Measurements from ENCODE around the gene RSPH10B2. TPM values are rescaled to one million over a fixed set of nuclear protein-coding genes. Genes with fewer than 3 reads are reported as not detected.
A peak's percentile ranks its signal among the peaks of the same experiment; 100 is the strongest.
"Not testable (repeated sequence)": the region's sequence is repeated elsewhere in the genome, so short reads cannot be mapped to it uniquely, and the experiment has no call there.

The RSPH10B2 gene
- total RNA-seq, 2 experiments from 2014 or later = 0.63 TPM

DNA sequence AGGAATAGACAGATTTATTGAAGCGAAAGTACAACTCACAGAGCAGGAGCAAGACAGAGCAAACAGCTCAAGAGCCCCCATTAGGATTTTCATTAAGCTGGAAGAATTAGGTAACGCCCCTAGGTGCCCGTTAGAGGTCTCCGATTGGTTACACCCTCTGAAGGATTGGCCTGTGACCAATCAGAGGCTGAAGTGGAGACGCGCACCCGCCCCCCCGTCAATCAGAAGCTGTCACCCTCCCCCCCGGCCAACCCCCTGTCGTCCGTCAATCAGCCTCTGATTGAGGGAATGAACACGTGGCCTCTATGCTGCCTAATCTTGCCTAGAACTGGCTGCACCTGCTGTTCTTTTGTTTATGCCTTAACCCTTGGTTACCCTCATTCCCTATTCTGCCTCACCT, 73.3 kb downstream of the RSPH10B2 start:
- H3K27ac Mint-ChIP-seq; DNase-seq; H3K4me1 Mint-ChIP-seq (ENCODE audit: low read depth); POLR2A ChIA-PET; H3K9me3 Mint-ChIP-seq; H3K27me3 Mint-ChIP-seq; intact Hi-C loops (cut with micrococcal nuclease); H3K36me3 Mint-ChIP-seq (ENCODE audit: low read depth); CTCF ChIA-PET; ATAC-seq: not testable (repeated sequence)
- H3K4me3 Mint-ChIP-seq = peak overlapping the region; percentile 59

DNA sequence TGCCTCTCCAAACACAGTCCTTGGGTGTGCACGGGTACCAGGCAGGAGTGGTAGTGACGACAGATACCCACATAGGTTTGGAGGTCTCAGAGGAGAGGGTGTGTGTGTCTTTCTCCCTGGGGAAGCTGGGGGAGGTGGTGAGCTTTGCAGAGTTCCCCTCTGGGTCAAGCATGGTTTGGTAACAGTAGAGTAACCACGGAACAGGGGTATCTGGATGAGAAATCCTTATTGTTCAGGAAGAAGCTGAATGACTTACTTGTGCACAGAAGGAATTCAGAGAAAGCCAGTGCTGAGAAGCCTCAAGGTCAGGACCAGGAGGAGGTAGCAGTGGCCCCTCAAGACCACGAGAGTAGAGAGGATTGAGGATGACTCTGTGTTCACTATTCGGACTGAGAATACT, 75.7 kb downstream of the RSPH10B2 start:
- H3K27ac Mint-ChIP-seq; H3K27me3 Mint-ChIP-seq; POLR2A ChIA-PET; DNase-seq; H3K36me3 Mint-ChIP-seq (ENCODE audit: low read depth); H3K4me3 Mint-ChIP-seq; H3K4me1 Mint-ChIP-seq (ENCODE audit: low read depth); intact Hi-C loops (cut with micrococcal nuclease); CTCF ChIA-PET; ATAC-seq; H3K9me3 Mint-ChIP-seq: not testable (repeated sequence)

DNA sequence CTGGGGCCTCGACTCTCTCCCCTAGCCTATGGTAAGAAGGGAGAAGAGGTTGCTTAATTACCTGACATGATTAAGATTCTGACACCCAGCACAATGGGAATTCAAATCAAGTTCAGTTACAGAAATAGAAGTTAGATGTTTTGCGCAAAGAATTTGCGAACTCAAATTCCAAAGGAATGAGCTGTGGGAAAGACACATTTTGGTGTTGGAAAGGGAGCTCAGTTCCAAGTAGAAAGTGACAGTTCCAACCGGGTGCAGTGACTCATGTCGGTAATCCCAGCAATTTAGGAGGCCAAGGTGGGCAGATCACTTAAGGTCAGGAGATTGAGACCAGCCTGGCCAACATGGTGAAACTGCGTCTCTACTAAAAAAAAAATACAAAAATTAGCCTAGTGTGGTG, 76.1 kb downstream of the RSPH10B2 start:
- intact Hi-C loops (cut with micrococcal nuclease); CTCF ChIA-PET; H3K36me3 Mint-ChIP-seq (ENCODE audit: low read depth); H3K27me3 Mint-ChIP-seq; DNase-seq; H3K4me3 Mint-ChIP-seq; POLR2A ChIA-PET; H3K27ac Mint-ChIP-seq; H3K9me3 Mint-ChIP-seq; H3K4me1 Mint-ChIP-seq (ENCODE audit: low read depth); ATAC-seq: not testable (repeated sequence)

DNA sequence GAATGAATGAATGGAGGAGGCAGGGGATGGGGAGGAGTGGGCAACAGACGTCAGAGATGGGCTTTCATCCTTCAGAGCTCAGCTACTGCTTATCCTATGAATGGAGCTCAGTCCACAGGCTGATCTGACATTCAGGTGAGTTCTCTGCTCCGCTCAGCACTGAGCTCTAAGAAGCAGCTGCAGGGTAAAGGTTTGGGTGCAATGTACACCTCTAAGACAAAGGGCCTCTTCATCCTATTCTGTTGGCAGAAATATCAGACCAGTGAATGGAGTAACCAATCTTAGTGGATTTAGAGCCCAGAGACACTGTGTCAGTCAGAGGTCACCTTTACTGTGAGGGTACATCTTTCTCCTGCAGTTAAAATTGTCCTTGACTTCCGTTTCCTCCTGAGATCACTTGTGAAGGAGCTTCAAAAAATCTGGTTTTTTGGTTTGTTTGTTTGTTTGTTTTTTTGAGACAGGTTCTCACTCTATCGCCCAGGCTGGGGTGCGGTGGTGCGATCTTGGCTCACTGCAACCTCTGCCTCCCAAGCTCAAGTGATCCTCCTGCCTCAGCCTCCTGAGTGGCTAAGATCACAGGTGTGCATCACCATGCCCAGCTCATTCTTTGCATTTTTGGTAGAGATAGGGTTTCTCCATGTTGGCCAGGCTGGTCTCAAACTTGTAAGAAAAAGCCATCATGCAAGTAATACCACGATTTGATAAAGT, 77.3 kb downstream of the RSPH10B2 start:
- intact Hi-C loops (cut with micrococcal nuclease) = no loop called here
- ChIA-PET CTCF (no interaction called here), POLR2A (no interaction called here)
- TF ChIP-seq, protein P1, sequence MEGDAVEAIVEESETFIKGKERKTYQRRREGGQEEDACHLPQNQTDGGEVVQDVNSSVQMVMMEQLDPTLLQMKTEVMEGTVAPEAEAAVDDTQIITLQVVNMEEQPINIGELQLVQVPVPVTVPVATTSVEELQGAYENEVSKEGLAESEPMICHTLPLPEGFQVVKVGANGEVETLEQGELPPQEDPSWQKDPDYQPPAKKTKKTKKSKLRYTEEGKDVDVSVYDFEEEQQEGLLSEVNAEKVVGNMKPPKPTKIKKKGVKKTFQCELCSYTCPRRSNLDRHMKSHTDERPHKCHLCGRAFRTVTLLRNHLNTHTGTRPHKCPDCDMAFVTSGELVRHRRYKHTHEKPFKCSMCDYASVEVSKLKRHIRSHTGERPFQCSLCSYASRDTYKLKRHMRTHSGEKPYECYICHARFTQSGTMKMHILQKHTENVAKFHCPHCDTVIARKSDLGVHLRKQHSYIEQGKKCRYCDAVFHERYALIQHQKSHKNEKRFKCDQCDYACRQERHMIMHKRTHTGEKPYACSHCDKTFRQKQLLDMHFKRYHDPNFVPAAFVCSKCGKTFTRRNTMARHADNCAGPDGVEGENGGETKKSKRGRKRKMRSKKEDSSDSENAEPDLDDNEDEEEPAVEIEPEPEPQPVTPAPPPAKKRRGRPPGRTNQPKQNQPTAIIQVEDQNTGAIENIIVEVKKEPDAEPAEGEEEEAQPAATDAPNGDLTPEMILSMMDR (IDR thresholded peaks at IDR 0.05) = no peak
- ATAC-seq = no peak
- H3K27me3 Mint-ChIP-seq = peaks cover 18% of the 10 kb centered on the region
- no peak overlapping the region for H3K27ac Mint-ChIP-seq
- H3K4me1 Mint-ChIP-seq (ENCODE audit: low read depth) = peaks cover 2% of the 10 kb centered on the region
- DNase-seq = no peak
- peaks cover 1% of the 10 kb centered on the region for H3K36me3 Mint-ChIP-seq (ENCODE audit: low read depth)
- no peaks in the 10 kb centered on the region for H3K9me3 Mint-ChIP-seq
- H3K4me3 Mint-ChIP-seq = no peak overlapping the region

DNA sequence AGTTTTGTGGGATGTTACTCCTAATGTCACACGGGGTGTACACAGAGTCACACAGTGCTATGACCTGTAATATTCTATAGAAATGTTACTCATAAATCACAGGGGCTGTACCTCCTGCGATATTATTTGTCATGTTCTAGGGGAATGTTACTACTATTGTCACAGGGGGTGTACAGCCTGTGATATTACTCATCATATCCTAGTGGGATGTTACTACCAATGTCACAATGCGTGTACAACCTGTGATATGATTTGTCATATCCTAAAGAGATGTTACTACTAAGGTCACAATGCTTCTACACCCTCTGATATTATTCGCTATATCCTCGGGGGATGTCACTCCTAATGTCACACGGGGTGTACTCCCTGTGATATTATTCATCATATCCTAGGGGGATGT, 79.7 kb downstream of the RSPH10B2 start:
- no peaks in the 10 kb centered on the region for H3K36me3 Mint-ChIP-seq (ENCODE audit: low read depth)
- H3K4me3 Mint-ChIP-seq = no peak overlapping the region
- CTCF ChIA-PET = no interaction called here
- POLR2A ChIA-PET = no interaction called here
- TF ChIP-seq, protein P1 (IDR thresholded peaks at IDR 0.05) = no peak
- ATAC-seq (no peak), DNase-seq (no peak)
- intact Hi-C loops (cut with micrococcal nuclease) = no loop called here
- H3K4me1 Mint-ChIP-seq (ENCODE audit: low read depth) = no peaks in the 10 kb centered on the region
- H3K27me3 Mint-ChIP-seq = peaks cover 18% of the 10 kb centered on the region
- H3K9me3 Mint-ChIP-seq = no peaks in the 10 kb centered on the region
- H3K27ac Mint-ChIP-seq = no peak overlapping the region

DNA sequence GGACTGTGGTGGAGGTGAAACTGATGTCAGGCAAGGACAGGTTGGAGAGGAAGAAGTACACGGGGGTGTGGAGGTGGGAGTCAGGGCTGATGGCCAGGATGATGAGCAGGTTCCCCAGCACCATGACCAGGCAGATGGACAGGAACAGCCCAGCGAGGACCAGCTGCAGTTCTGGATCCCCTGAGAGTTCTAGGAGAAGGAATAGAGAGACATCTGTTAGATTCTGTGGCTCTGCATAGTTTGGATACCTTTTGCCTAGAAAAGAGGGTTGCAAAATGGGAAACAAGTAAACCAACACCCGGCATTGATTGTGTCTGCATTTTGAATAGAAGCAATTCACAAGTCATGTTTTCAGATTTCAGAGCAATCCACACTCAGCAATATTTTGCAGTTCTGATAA, 81.6 kb downstream of the RSPH10B2 start:
- DNase-seq; H3K4me1 Mint-ChIP-seq (ENCODE audit: low read depth); H3K9me3 Mint-ChIP-seq; intact Hi-C loops (cut with micrococcal nuclease); H3K27ac Mint-ChIP-seq; ATAC-seq; H3K36me3 Mint-ChIP-seq (ENCODE audit: low read depth); CTCF ChIA-PET; H3K4me3 Mint-ChIP-seq: not testable (repeated sequence)
- H3K27me3 Mint-ChIP-seq = peaks cover 18% of the 10 kb centered on the region
- POLR2A ChIA-PET = interaction anchor here (0.5 kb wide), 1 partner anchor 280 kb away, joined by 3 read pairs; no protein-coding TSS in a partner anchor

DNA sequence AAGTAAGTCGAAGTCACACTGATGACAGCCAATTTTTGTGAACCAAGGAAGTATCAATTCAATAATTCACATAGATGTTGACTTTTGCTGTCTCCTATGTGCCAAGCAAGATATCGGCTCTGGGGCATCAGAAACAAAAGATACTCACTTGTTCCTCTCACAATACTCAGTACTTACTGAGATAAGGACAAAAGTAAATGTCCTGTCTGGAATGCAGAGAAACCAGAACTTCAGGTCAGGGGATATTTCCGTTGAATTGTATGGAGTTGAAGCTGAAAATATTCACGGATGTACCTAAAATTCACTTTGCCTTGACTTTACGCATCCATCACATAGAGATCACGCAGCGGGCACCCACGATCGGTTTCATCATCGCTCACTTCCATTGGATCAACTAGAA, 83.2 kb downstream of the RSPH10B2 start:
- H3K27ac Mint-ChIP-seq; CTCF ChIA-PET; H3K36me3 Mint-ChIP-seq (ENCODE audit: low read depth); H3K4me1 Mint-ChIP-seq (ENCODE audit: low read depth); H3K4me3 Mint-ChIP-seq; DNase-seq; ATAC-seq; H3K9me3 Mint-ChIP-seq; POLR2A ChIA-PET; intact Hi-C loops (cut with micrococcal nuclease): not testable (repeated sequence)
- H3K27me3 Mint-ChIP-seq = peaks cover 14% of the 10 kb centered on the region

DNA sequence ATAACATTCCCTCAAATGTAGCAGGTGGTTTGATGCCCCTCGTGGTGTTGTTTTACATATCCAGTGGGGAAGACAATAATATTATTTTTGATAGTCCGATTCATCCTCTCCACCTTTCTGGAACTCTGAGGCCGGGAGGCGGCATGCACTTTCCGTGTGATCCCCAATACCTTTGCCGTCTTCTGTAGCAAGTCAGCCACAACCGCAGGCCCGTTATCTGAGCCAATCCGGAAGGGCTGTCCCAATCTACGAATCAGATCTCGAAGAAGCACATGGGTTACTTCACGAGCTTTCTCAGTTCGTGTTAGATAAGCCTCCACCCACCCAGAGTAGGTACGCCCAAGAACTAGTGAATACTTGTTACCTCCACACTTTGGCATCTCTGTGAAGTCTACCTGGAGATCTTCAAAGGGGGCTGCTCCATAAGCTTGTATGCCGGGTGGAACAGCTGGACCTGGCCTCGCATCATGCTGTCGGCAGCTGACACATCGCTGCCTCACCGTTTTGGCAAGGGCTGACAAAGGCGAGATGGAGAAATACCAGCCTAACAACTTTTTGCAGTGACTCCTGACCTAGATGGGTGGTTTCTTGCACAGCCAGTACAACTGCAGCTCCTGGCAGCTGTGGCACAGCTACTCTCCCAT, 88.5 kb downstream of the RSPH10B2 start:
- DNase-seq; H3K4me1 Mint-ChIP-seq (ENCODE audit: low read depth); H3K36me3 Mint-ChIP-seq (ENCODE audit: low read depth); H3K27me3 Mint-ChIP-seq; H3K27ac Mint-ChIP-seq; H3K9me3 Mint-ChIP-seq; POLR2A ChIA-PET; H3K4me3 Mint-ChIP-seq; intact Hi-C loops (cut with micrococcal nuclease); ATAC-seq; CTCF ChIA-PET: not testable (repeated sequence)

DNA sequence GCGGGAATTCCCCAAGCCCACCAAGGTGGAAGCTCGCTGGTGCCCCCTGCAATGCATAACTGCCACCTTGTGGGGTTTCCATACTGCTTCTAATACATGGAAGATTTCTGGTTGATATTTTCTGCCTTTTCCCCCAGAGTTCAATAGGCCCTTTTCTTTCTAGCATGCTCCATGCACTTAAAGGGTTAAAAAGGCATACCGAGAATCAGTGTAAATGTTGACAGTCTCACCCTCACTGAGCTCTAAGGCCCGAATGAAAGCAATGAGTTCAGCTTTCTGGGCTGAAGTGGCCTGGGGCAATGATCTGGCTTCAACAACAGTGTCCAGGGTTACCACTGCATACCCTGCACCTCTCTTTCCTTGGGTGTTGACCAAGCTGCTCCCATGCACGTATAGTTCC, 89.2 kb downstream of the RSPH10B2 start:
- H3K4me3 Mint-ChIP-seq; H3K27me3 Mint-ChIP-seq; ATAC-seq; H3K27ac Mint-ChIP-seq; H3K9me3 Mint-ChIP-seq; POLR2A ChIA-PET; H3K4me1 Mint-ChIP-seq (ENCODE audit: low read depth); CTCF ChIA-PET; intact Hi-C loops (cut with micrococcal nuclease); H3K36me3 Mint-ChIP-seq (ENCODE audit: low read depth): not testable (repeated sequence)
- peak; percentile 65 for DNase-seq

DNA sequence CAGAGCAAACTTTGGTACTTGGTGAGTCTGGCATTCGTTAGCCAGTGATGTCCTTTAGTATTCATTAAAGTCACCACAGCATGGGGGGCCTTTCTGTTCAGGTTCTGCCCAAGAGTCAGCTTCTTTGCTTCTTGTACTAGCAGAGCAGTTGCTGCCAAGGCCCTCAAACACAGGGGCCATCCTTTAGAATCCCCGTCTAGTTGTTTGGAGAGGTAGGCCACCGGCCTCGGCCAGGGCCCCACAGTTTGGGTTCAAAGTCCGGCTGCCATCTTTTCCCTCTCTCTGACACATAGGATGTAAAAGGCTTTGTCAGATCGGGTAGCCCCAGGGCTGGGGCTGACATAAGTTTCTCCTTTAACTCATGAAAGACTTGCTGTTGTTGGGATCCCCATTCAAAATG, 89.8 kb downstream of the RSPH10B2 start:
- CTCF ChIA-PET; DNase-seq; ATAC-seq; H3K4me1 Mint-ChIP-seq (ENCODE audit: low read depth); H3K36me3 Mint-ChIP-seq (ENCODE audit: low read depth); POLR2A ChIA-PET; H3K27ac Mint-ChIP-seq; intact Hi-C loops (cut with micrococcal nuclease); H3K9me3 Mint-ChIP-seq; H3K27me3 Mint-ChIP-seq; H3K4me3 Mint-ChIP-seq: not testable (repeated sequence)

Measured in activated CD8-positive, alpha-beta T cell treated with anti-CD3 and anti-CD28 coated beads for 36 hours (primary cell).